Ovary (tissue), 9 donors: ENCODE measurements around the gene KATNBL1. TPM values are rescaled to one million over a fixed set of nuclear protein-coding genes. Genes with fewer than 3 reads are reported as not detected.
"Not testable (repeated sequence)": the region's sequence is repeated elsewhere in the genome, so short reads cannot be mapped to it uniquely, and the experiment has no call there.

Source experiments
- DNase-seq, 5 donors: peaks; one replicate each; pipeline ENCODE4 v3.0.0-alpha.2; 2019 to 2020
- H3K27ac ChIP-seq, 2 donors: fragments of 200-600 bp; one replicate each; pipeline versions ENCODE4 v1.5.1 to v1.8.0; 2019 to 2022
- H3K27me3 ChIP-seq: fragments of 200-600 bp; one replicate; pipeline ENCODE4 v1.8.0; 2022
- H3K36me3 ChIP-seq: fragments of 200-600 bp; sonication (generic); one replicate; pipeline ENCODE4 v1.5.1; 2019
- H3K4me1 ChIP-seq: one replicate; pipeline ENCODE4 v1.8.1; 2013; ENCODE audit warnings: mild to moderate bottlenecking, moderate library complexity; ENCODE audit not compliant: insufficient read depth
- H3K4me3 ChIP-seq: fragments of 200-600 bp; sonication (generic); one replicate; pipeline ENCODE4 v1.5.1; 2017
- H3K9me3 ChIP-seq, 2 donors: fragments of 200-600 bp in 1 of 2; sonication (generic) in 1 of 2; one replicate each; pipeline versions ENCODE4 v1.5.1 to v1.8.1; 2013 to 2019; ENCODE audit warnings: mild to moderate bottlenecking in 1 of 2, moderate library complexity in 1 of 2
- CTCF ChIP-seq, 3 donors: fragments of 450-650 bp in 2 of 3; fragments of 200-600 bp in 1 of 3; IDR thresholded peaks; one replicate each; pipeline versions ENCODE4 v1.5.1 to v1.8.0; 2016 to 2022; ENCODE audit warnings: antibody characterized with exemption in 3 of 3, mild to moderate bottlenecking in 1 of 3
- EP300 ChIP-seq: sonication (generic); formaldehyde crosslinking; IDR thresholded peaks from one replicate; pipeline ENCODE4 v1.6.1; 2017; ENCODE audit warnings: antibody characterized with exemption
- POLR2A ChIP-seq: fragments of 450-650 bp; IDR thresholded peaks from one replicate; pipeline ENCODE4 v1.6.1; 2017; ENCODE audit warnings: antibody characterized with exemption, mild to moderate bottlenecking, moderate library complexity
- WGBS, 3 donors: extraction: QIAGEN DNeasy Blood & Tissue Kit in 1 of 3; methylation state at CpG; one replicate each; pipeline versions ENCODE4 v1.1.5 to v1.1.7; 2013 to 2017; 5-methylcytosine and 5-hydroxymethylcytosine counted together
- intact Hi-C, 4 donors: fragments of 100-400 bp; cut with DNase I; formaldehyde crosslinking; loops; one replicate each; pipeline versions ENCODE4 v1.11.0 to v1.15.1; 2022 to 2023
- polyA plus RNA-seq, 2 donors: library from polyadenylated mRNA; stranded (reverse); fragments of 200-250 nt in 1 of 2; fragments of 350-450 nt in 1 of 2; fragmentation: Illumina TruSeq in 1 of 2; extraction: RNeasy Lipid Tissue Mini Kit (QIAGEN cat#74804) in 1 of 2; gene quantifications; one replicate each; pipeline ENCODE4 v1.2.3, GENCODE V29; 2013 to 2014
- total RNA-seq, 7 donors: library from RNA; depleted of rRNA in 2 of 7; stranded (reverse); fragments of >200 nt in 2 of 7; fragmentation: NEBNext Ultra II Directional in 3 of 7; extraction: Animal tissue kit (Norgen Biotek cat#: 25700) in 3 of 7; gene quantifications; one replicate each; pipeline versions ENCODE4 v1.1.0 to v1.2.4, GENCODE V29; 2016 to 2023
- donor health status: DM: no; HTN: no; CAD: no; lungs with moderate emphysema.
- donor health status: DM: no; HTN: no; CAD: no.
- donor health status: Bipolar disorder and iron deficiency.
- donor health status: DM: yes; HTN: yes; CAD: no.
- donor health status: DM: no; HTN: no; CAD: no.
- donor health status: DM: yes; HTN: yes; CAD: no.

Gene KATNBL1
- total and polyA plus RNA-seq, 9 donors = 12.9 to 52.2 (median 31.1) TPM

GRCh38 chr15:34126522-34126921 lies 83.4 kb downstream of the KATNBL1 start:
- Histone ChIP-seq H3K4me1 (no peaks in the 10 kb centered on the region), H3K36me3 (no peaks in the 10 kb centered on the region), H3K4me3 (no peak overlapping the region), H3K9me3 (no peaks in the 10 kb centered on the region), H3K27ac (no peak overlapping the region), H3K27me3 (no peaks in the 10 kb centered on the region)
- DNase-seq = no peak
- intact Hi-C loops = no loop called here
- TF ChIP-seq POLR2A (no peak), EP300 (no peak), CTCF (IDR thresholded peaks at IDR 0.05) (no peak)

GRCh38 chr15:34125945-34126344 lies 84.0 kb downstream of the KATNBL1 start:
- no peaks in the 10 kb centered on the region for H3K27me3 ChIP-seq
- no peak overlapping the region for H3K4me3 ChIP-seq
- TF ChIP-seq CTCF (IDR thresholded peaks at IDR 0.05) (no peak), POLR2A (no peak), EP300 (no peak)
- no peaks in the 10 kb centered on the region for H3K36me3 ChIP-seq
- intact Hi-C loops = no loop called here
- 19 to 29% (median 22%) methylated on average over 1 of the region's 1 CpG for WGBS, 3 donors
- DNase-seq = no peak
- no peaks in the 10 kb centered on the region for H3K9me3 ChIP-seq
- H3K4me1 ChIP-seq = no peaks in the 10 kb centered on the region
- H3K27ac ChIP-seq = no peak overlapping the region

DNA sequence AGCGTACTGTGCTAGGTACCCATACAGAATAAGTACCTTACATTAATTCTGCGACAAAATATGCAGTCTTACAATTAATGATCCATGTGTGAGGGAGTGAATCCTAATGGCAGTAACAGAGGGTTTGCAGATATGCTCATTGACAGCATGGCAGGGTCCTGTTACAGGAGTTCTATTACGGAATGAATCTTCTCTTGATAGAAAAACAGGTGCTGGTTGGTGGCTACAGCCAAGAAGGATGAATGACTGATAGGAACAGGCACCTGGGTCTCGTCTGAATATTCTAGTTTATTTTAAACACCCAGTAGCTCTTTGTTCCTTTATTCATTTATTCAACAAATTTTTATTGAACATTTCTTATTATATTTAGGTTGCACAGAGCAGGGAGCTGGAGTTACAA lies 85.2 kb downstream of the KATNBL1 start:
- intact Hi-C loops = no loop called here
- no peaks in the 10 kb centered on the region for H3K9me3 ChIP-seq
- H3K4me3 ChIP-seq = no peak overlapping the region
- 64 to 70% (median 66%) methylated on average over 4 of the region's 4 CpGs for WGBS, 3 donors
- TF ChIP-seq CTCF (IDR thresholded peaks at IDR 0.05) = no peak
- TF ChIP-seq POLR2A = no peak
- no peak for TF ChIP-seq EP300
- H3K27ac ChIP-seq = no peak overlapping the region
- no peaks in the 10 kb centered on the region for H3K4me1 ChIP-seq
- DNase-seq = no peak
- no peaks in the 10 kb centered on the region for H3K27me3 ChIP-seq
- H3K36me3 ChIP-seq = no peaks in the 10 kb centered on the region

DNA sequence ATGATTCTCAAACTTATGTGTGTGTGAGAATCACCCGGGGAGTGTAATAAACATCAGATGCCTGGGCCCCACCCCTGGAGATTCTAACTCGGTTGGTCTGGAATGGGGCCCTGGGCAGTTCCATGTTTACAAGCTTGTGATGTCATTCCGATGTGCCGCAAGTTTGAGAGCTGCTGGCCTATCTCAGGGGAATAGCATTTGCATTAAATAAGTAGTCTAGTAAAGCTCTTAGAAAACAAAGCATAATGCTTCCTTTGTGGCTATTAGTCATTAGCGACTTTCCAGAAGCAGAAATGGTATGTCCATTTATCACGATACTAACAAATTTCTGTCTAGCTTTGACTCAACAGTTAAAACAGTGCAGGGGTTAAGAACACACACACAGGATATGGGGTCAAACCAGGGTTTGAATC lies 87.1 kb downstream of the KATNBL1 start:
- DNase-seq = no peak
- Histone ChIP-seq H3K27ac (no peak overlapping the region), H3K36me3 (no peaks in the 10 kb centered on the region), H3K27me3 (no peaks in the 10 kb centered on the region), H3K4me1 (no peaks in the 10 kb centered on the region), H3K9me3 (no peaks in the 10 kb centered on the region), H3K4me3 (no peak overlapping the region)
- TF ChIP-seq POLR2A = no peak
- no peak for TF ChIP-seq EP300
- intact Hi-C loops = no loop called here
- 65 to 75% (median 75%) methylated on average over 6 of the region's 6 CpGs for WGBS, 3 donors

GRCh38 chr15:34121786-34122185 lies 88.1 kb downstream of the KATNBL1 start:
- 50 to 63% (median 57%) methylated on average over 12 of the region's 12 CpGs for WGBS, 3 donors

DNA sequence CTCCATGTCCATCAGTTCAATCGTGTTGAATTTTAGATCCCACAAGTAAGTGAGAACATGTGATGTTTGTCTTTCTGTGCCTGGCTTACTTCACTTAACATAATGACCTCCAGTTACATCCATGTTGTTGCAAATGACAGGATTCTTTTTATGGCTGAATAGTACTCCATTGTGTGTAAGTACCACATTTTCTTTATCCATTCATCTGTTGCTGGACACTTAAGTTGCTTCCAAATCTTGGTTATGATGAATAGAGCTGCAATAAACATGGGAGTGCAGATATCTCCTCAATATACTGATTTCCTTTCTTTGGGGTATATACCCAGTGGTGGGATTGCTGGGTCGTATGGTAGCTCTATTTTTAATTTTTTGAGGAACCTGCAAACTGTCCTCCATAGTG lies 89.5 kb downstream of the KATNBL1 start:
- H3K27me3 ChIP-seq, DNase-seq, H3K27ac ChIP-seq, intact Hi-C loops, H3K36me3 ChIP-seq, H3K4me3 ChIP-seq, H3K9me3 ChIP-seq, H3K4me1 ChIP-seq: not testable (repeated sequence)
- WGBS, 3 donors = 66 to 75% (median 69%) methylated on average over 2 of the region's 2 CpGs

More at GRCh38 chr15:34121786-34122185, 88.1 kb downstream of the KATNBL1 start:
- H3K4me3 ChIP-seq, H3K36me3 ChIP-seq, H3K9me3 ChIP-seq, intact Hi-C loops, DNase-seq, H3K4me1 ChIP-seq, H3K27me3 ChIP-seq, H3K27ac ChIP-seq: not testable (repeated sequence)
